HFFc6 (cell line): Measurements from ENCODE around the gene COL2A1. TPM values are rescaled to one million over a fixed set of nuclear protein-coding genes. Genes with fewer than 3 reads are reported as not detected.

Experiments used
- DNase-seq: peaks from one replicate; pipeline ENCODE4 v3.0.0-alpha.2; 2018
- H3K27ac Mint-ChIP-seq: 2 replicates; pipeline ENCODE4 v1.8.0; 2020; ENCODE audit warnings: mild to moderate bottlenecking, mixed read lengths
- H3K27me3 Mint-ChIP-seq: 2 replicates; pipeline ENCODE4 v1.8.0; 2021; ENCODE audit warnings: mild to moderate bottlenecking, moderate library complexity, mixed read lengths; ENCODE audit not compliant: insufficient read depth
- H3K36me3 Mint-ChIP-seq: 2 replicates; pipeline ENCODE4 v1.8.0; 2021; ENCODE audit warnings: low read depth, mixed read lengths
- H3K4me1 Mint-ChIP-seq: 2 replicates; pipeline ENCODE4 v1.8.0; 2020; ENCODE audit warnings: low read depth, mixed read lengths
- H3K4me3 Mint-ChIP-seq: 2 replicates; pipeline ENCODE4 v1.8.0; 2020; ENCODE audit warnings: mild to moderate bottlenecking, moderate library complexity, mixed read lengths
- H3K9me3 Mint-ChIP-seq: 2 replicates; pipeline ENCODE4 v1.8.0; 2020; ENCODE audit warnings: mild to moderate bottlenecking, mixed read lengths
- CTCF ChIP-seq: fragments of 200-600 bp; sonication (generic); IDR thresholded peaks from 2 replicates; pipeline ENCODE4 v1.5.0; 2021; ENCODE audit warnings: antibody characterized with exemption, mild to moderate bottlenecking
- total RNA-seq, 6 experiments: library from RNA; stranded (reverse); fragmentation: NEBNext Ultra II Directional; extraction: Animal tissue kit (Norgen Biotek cat#: 25700); gene quantifications; 2 replicates in 1 of 6; 3 replicates in 5 of 6; pipeline ENCODE4 v1.2.3, GENCODE V29; 2021

The COL2A1 gene
- total RNA-seq, 6 experiments from 2014 or later: not detected

DNA sequence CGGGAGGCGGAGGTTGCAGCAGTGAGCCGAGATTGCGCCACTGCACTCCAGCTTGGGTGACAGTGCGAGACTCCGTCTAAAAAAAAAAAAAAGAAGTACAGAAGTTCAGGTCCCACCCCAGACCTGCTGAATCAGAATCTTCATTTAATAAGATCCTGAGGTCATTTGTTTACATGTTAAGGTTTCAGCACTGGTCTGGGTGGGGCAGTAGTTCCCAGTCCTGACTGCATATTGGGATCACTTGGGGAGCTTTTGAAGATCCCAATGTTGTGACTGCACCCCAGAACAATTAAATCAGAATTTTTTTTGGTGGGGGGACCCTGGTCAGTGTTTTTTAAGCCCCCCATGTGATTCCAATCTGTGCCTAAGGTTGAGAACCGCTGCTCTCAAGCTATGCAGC lies 11.7 kb upstream of the COL2A1 start:
- Mint-ChIP-seq H3K36me3 (no peaks in the 10 kb centered on the region), H3K27me3 (peaks cover 69% of the 10 kb centered on the region), H3K4me3 (no peak overlapping the region), H3K4me1 (no peaks in the 10 kb centered on the region), H3K27ac (no peak overlapping the region), H3K9me3 (no peaks in the 10 kb centered on the region)
- TF ChIP-seq CTCF: no peak
- no peak for DNase-seq

DNA sequence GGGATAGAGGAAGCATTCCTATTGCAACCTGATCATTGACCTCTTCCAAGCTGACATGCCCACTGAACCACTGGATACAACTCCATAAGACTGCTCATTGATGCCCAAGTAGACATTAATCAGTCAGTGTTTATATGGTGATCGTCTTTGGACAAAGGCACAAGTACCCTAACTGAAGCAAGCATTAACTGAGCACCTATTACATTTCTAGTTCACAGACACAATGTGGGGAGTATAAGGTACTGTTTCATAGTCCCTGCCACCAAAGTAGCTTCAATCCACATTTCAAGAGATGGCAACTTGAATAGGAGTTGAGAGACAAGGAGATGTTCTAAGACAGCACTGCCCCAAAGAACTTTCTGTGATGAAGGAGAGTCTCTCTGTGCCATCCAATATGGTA lies 10.9 kb upstream of the COL2A1 start:
- TF ChIP-seq CTCF: no peak
- Mint-ChIP-seq H3K9me3 (no peaks in the 10 kb centered on the region), H3K4me3 (no peak overlapping the region), H3K27ac (no peak overlapping the region), H3K27me3 (peaks cover 72% of the 10 kb centered on the region), H3K36me3 (no peaks in the 10 kb centered on the region), H3K4me1 (no peaks in the 10 kb centered on the region)
- DNase-seq: no peak

DNA sequence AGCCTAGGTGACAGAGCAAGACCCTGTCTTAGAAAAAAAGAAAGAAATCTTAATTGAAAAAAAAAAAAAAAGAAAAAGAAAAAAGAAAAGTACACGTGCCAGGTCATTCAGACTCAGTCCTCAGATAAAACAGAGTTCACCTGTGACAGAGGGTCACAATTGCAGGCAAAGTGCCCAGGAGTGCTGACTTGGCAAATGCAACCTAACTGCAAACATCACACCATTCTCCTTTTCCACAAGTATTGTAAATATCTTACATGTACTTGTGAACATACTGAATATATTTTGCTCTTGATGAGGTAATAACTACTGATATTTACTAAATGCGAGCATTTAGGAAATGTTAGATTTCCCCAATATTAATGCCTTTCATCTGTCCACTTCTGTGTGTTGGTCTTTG lies 9.0 kb upstream of the COL2A1 start:
- no peaks in the 10 kb centered on the region for H3K9me3 Mint-ChIP-seq
- TF ChIP-seq CTCF: no peak
- H3K27ac Mint-ChIP-seq: no peak overlapping the region
- no peak overlapping the region for H3K4me3 Mint-ChIP-seq
- DNase-seq: no peak
- no peaks in the 10 kb centered on the region for H3K36me3 Mint-ChIP-seq
- peaks cover 72% of the 10 kb centered on the region for H3K27me3 Mint-ChIP-seq
- no peaks in the 10 kb centered on the region for H3K4me1 Mint-ChIP-seq

- no peaks in the 10 kb centered on the region for H3K36me3 Mint-ChIP-seq
- no peak for DNase-seq
- no peak for TF ChIP-seq CTCF
- H3K4me1 Mint-ChIP-seq: no peaks in the 10 kb centered on the region
- H3K27me3 Mint-ChIP-seq: peaks cover 71% of the 10 kb centered on the region
- no peaks in the 10 kb centered on the region for H3K9me3 Mint-ChIP-seq
- H3K4me3 Mint-ChIP-seq: no peak overlapping the region
- H3K27ac Mint-ChIP-seq: no peak overlapping the region
These were observed 7.8 kb upstream of the COL2A1 start for GRCh38 chr12:48012070-48012469.

DNA sequence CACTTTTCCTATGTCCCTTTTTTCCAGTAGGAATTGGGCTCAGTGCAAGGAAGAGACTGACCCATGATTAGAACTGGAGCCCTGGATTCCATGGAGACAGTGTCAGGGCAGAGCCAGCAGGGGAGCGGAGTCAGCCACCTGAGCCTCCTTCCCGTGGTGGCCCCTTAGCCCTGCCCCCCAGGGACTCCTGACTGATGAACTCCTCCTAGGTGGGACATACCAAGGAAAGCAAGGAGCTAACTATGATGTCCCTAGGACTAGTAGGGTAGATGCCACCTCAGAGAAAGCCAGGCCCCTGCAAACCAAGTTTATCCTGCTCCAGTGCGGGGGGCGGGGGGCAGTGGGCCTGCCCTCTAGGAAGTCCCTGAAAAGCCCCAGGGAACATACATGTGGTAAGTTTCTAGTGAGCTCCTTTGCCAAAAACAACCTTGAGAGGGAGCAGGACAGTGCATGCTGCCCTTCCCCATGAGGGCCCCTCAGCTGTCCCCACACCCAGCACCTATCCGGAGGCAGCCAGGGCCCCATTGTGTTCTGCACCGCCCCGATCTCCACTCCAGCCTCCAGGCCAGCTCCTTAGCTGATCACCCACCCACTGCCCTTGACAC lies 6.2 kb upstream of the COL2A1 start:
- no peaks in the 10 kb centered on the region for H3K4me1 Mint-ChIP-seq
- no peak for DNase-seq
- H3K27me3 Mint-ChIP-seq: peaks cover 72% of the 10 kb centered on the region
- no peak for TF ChIP-seq CTCF
- no peak overlapping the region for H3K27ac Mint-ChIP-seq
- H3K4me3 Mint-ChIP-seq: no peak overlapping the region
- H3K9me3 Mint-ChIP-seq: no peaks in the 10 kb centered on the region
- no peaks in the 10 kb centered on the region for H3K36me3 Mint-ChIP-seq

DNA sequence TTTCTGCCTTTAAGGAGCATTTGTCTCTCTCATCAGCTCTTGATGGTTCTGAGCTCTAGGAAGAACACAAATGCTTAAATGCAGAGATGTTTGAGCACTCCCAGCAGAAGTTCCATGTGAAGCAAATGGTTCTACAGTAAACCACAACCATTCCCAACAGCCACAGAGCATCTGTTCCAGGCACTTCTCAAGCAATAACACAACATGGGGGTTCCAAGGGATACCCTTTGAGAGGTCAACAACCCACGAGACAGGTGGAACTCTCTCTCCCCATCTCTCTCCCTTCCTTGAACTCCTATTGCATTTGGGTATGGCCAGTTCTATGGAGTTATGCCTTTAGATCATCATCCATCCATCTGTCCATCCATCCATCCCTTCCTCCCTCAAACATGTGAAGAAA lies 5.2 kb upstream of the COL2A1 start:
- Mint-ChIP-seq H3K4me3 (no peak overlapping the region), H3K36me3 (no peaks in the 10 kb centered on the region), H3K27me3 (peaks cover 68% of the 10 kb centered on the region), H3K4me1 (no peaks in the 10 kb centered on the region), H3K27ac (no peak overlapping the region), H3K9me3 (no peaks in the 10 kb centered on the region)
- no peak for DNase-seq
- TF ChIP-seq CTCF: no peak
